OCI-LY3 (cell line): ENCODE results near the gene CCDC142.

Source experiments
- H2AFZ ChIP-seq: fragments of 200-600, 300-600 bp; shearing (Covaris generic); 2 replicates; pipeline ENCODE4 v1.6.0; 2014; ENCODE audit warnings: antibody characterized with exemption, low read depth, low read length
- H3K27ac ChIP-seq: fragments of 200-600, 300-600 bp; sonication (generic); 2 replicates; pipeline ENCODE4 v1.5.1; 2014; ENCODE audit warnings: mild to moderate bottlenecking, low read length, moderate library complexity, mixed read lengths
- H3K27me3 ChIP-seq: fragments of 200-600, 300-600 bp; sonication (generic); 2 replicates; pipeline ENCODE4 v1.6.1; 2014; ENCODE audit warnings: low read depth, low read length, mixed read lengths
- H3K36me3 ChIP-seq: fragments of 200-600, 300-600 bp; sonication (generic); replicated peaks from 2 replicates; pipeline ENCODE3; 2014; ENCODE audit warnings: low read depth, low read length, mixed read lengths
- H3K4me1 ChIP-seq: fragments of 300-600, 200-600 bp; sonication (generic); 2 replicates; pipeline ENCODE4 v1.6.1; 2014; ENCODE audit warnings: low read length, mixed read lengths
- H3K4me2 ChIP-seq: fragments of 200-600, 300-600 bp; sonication (generic); 2 replicates; pipeline ENCODE4 v1.6.1; 2014; ENCODE audit warnings: low read length, mixed read lengths
- H3K4me3 ChIP-seq: fragments of 300-600, 200-600 bp; sonication (generic); 2 replicates; pipeline ENCODE4 v1.5.1; 2014; ENCODE audit warnings: antibody characterized with exemption, mild to moderate bottlenecking, low read length, moderate library complexity
- H3K79me2 ChIP-seq: fragments of 300-600, 200-600 bp; shearing (Covaris generic); 2 replicates; pipeline ENCODE4 v1.6.1; 2014; ENCODE audit warnings: mild to moderate bottlenecking, low read length, mixed read lengths
- H3K9ac ChIP-seq: fragments of 300-600, 200-600 bp; shearing (Covaris generic); 2 replicates; pipeline ENCODE4 v1.6.0; 2014; ENCODE audit warnings: mild to moderate bottlenecking, low read length, moderate library complexity
- H3K9me3 ChIP-seq: fragments of 200-600, 300-600 bp; shearing (Covaris generic); 2 replicates; pipeline ENCODE4 v1.6.1; 2014; ENCODE audit warnings: low read length, mixed read lengths; ENCODE audit not compliant: insufficient read depth
- H4K20me1 ChIP-seq: fragments of 200-600, 300-600 bp; sonication (generic); 2 replicates; pipeline ENCODE4 v1.6.1; 2016; ENCODE audit warnings: low read length, mixed read lengths; ENCODE audit not compliant: insufficient read depth
- CTCF ChIP-seq: fragments of 200-600, 300-600 bp; sonication (generic); IDR thresholded peaks from 2 replicates; pipeline ENCODE4 v1.5.1; 2014; ENCODE audit warnings: antibody characterized with exemption, low read length, low read depth
- EZH2phosphoT487 ChIP-seq: fragments of 200-600 bp; shearing (Covaris generic); IDR thresholded peaks from 2 replicates; pipeline ENCODE4 v1.6.1; 2018; ENCODE audit warnings: antibody characterized with exemption, mixed run types, low read depth

Gene CCDC142

DNA sequence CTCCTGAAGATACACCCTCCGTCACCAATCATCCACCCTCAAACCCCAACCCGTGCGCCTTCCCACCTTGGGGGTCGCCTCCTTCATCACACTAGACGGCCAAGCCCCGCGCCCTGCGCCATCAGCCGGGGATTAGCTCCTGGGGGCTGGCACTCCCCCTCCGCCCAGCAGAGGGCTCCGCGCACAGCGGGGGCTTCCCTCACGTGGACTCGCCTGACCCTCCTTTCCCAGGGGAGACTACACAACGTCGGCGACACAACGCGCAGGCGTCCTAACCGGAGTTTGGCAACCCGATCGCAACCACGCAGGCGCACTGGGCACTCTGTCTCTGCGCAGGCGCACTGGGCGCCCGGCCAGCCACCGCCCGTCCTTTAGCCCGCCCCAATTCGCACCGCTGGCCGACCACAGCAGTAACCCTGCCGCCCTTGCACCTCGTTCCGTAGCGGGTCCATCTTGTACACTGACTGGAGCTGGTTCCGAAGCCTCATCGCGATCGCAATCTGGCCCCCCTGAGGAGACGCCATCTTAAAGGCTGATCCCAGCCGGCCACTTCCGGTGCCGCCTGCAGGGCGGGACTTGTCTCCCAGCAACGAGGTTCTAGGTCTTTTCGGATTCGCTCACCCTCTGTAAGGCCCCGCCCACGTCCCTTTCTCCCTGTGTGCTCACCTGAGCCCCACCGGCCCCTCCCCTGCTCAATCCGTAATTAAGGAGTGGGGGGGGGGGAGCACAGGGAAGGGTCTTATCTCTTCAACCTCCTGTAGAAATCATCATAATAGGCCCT is 24.5 kb upstream of the CCDC142 start, which contains the start of gene PCGF1:
TSS of gene PCGF1 (minus strand) at position 551 of the 781 bp plus-strand sequence. CDS start at position 524, 27 bp downstream.
- H3K27ac ChIP-seq, result peak within 1 kb of the TSS; percentile 93
- peaks cover 32% of the 10 kb centered on the region for H3K4me1 ChIP-seq
- H4K20me1 ChIP-seq, result no peaks in the 10 kb centered on the region
- peaks cover 11% of the 10 kb centered on the region for H3K79me2 ChIP-seq
- peaks cover 13% of the 10 kb centered on the region for H3K36me3 ChIP-seq
- peak within 1 kb of the TSS; percentile 88; the same call in 1 of the 2 replicates for H2AFZ ChIP-seq
- peak within 1 kb of the TSS; percentile 91 for H3K9ac ChIP-seq
- peak; percentile 59 for TF ChIP-seq CTCF
- TF ChIP-seq EZH2phosphoT487, result no peak
- H3K27me3 ChIP-seq, result no peaks in the 10 kb centered on the region
- H3K4me3 ChIP-seq, result peak within 1 kb of the TSS; percentile 82
- no peaks in the 10 kb centered on the region for H3K9me3 ChIP-seq
- H3K4me2 ChIP-seq, result peak within 1 kb of the TSS; percentile 88

GRCh38 chr2:74505448-74506246 is 22.8 kb upstream of the CCDC142 start:
- Histone ChIP-seq H3K9me3 (no peaks in the 10 kb centered on the region), H3K4me3 (no peak overlapping the region), H4K20me1 (no peaks in the 10 kb centered on the region), H3K79me2 (peaks cover 11% of the 10 kb centered on the region), H2AFZ (no peak overlapping the region), H3K36me3 (peaks cover 13% of the 10 kb centered on the region), H3K4me1 (peaks cover 32% of the 10 kb centered on the region), H3K27me3 (no peaks in the 10 kb centered on the region), H3K4me2 (peak overlapping the region; percentile 7; the same call in 1 of the 2 replicates), H3K9ac (no peak overlapping the region), H3K27ac (no peak overlapping the region)
- TF ChIP-seq EZH2phosphoT487 (no peak), CTCF (no peak)

DNA sequence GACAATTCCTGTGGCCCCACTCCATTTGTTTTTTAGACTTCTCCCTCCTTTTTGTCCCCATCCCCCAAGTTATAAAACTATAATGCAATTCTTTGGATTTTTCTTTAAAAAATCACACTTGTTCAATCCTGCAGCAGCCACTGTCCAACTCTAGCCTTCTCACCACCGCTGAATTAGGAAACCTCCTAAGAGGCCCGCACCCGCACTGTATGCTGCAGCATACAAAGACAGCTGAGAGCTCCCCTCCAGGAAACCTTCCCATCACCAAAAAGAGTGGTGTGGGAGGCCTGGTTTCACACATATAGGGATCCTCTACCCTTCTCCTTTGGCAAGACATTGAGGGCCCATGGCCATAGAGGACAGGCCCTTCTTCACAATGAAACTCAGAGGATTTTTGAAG is 21.8 kb upstream of the CCDC142 start:
- no peak overlapping the region for H3K27ac ChIP-seq
- H3K4me2 ChIP-seq, result no peak overlapping the region
- no peak overlapping the region for H3K4me3 ChIP-seq
- no peak for TF ChIP-seq CTCF
- no peak for TF ChIP-seq EZH2phosphoT487
- no peak overlapping the region for H2AFZ ChIP-seq
- H3K27me3 ChIP-seq, result no peaks in the 10 kb centered on the region
- no peaks in the 10 kb centered on the region for H4K20me1 ChIP-seq
- H3K9ac ChIP-seq, result no peak overlapping the region
- H3K79me2 ChIP-seq, result peaks cover 11% of the 10 kb centered on the region
- H3K4me1 ChIP-seq, result peaks cover 29% of the 10 kb centered on the region
- H3K9me3 ChIP-seq, result no peaks in the 10 kb centered on the region
- H3K36me3 ChIP-seq, result peaks cover 13% of the 10 kb centered on the region
